Measurements from ENCODE around the gene PARN. TPM values are rescaled to one million over a fixed set of nuclear protein-coding genes. Genes with fewer than 3 reads are reported as not detected.

PARN gene
- total RNA-seq, 2 experiments from 2014 or later: 27.4 to 28.2 TPM

GRCh38 chr16:14456793-14457481 lies 173.1 kb downstream of the PARN start:
- peaks cover 8% of the 10 kb centered on the region for H3K4me1 Mint-ChIP-seq (ENCODE audit: low read depth)
- H3K27me3 Mint-ChIP-seq: no peaks in the 10 kb centered on the region
- ATAC-seq (ENCODE audit: poor library complexity): no peak
- no peak overlapping the region for H3K4me3 Mint-ChIP-seq
- H3K36me3 Mint-ChIP-seq (ENCODE audit: low read depth): peaks cover 29% of the 10 kb centered on the region
- H3K27ac ChIP-seq (ENCODE audit: low read depth in 1 of 2, low read length in 2 of 2): no peak overlapping the region
- TF ChIP-seq, protein P1, sequence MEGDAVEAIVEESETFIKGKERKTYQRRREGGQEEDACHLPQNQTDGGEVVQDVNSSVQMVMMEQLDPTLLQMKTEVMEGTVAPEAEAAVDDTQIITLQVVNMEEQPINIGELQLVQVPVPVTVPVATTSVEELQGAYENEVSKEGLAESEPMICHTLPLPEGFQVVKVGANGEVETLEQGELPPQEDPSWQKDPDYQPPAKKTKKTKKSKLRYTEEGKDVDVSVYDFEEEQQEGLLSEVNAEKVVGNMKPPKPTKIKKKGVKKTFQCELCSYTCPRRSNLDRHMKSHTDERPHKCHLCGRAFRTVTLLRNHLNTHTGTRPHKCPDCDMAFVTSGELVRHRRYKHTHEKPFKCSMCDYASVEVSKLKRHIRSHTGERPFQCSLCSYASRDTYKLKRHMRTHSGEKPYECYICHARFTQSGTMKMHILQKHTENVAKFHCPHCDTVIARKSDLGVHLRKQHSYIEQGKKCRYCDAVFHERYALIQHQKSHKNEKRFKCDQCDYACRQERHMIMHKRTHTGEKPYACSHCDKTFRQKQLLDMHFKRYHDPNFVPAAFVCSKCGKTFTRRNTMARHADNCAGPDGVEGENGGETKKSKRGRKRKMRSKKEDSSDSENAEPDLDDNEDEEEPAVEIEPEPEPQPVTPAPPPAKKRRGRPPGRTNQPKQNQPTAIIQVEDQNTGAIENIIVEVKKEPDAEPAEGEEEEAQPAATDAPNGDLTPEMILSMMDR (IDR thresholded peaks at IDR 0.05): no peak
- POLR2A ChIA-PET: no interaction called here
- intact Hi-C loops (cut with DNase I, micrococcal nuclease): no loop called here
- H3K27me3 ChIP-seq (ENCODE audit: control insufficient read depth in 1 of 2, insufficient read depth in 2 of 2, low read length in 2 of 2): no peaks in the 10 kb centered on the region
- H3K9me3 Mint-ChIP-seq: no peaks in the 10 kb centered on the region
- H3K27ac Mint-ChIP-seq: no peak overlapping the region
- no peaks in the 10 kb centered on the region for H3K4me1 ChIP-seq (ENCODE audit: insufficient read depth, low read length)
- H3K4me3 ChIP-seq (ENCODE audit: low read length): no peak overlapping the region
- no peak for DNase-seq
- CTCF ChIA-PET: no interaction called here
- no peaks in the 10 kb centered on the region for H3K36me3 ChIP-seq (ENCODE audit: insufficient read depth, low read length)
- H3K9me3 ChIP-seq (ENCODE audit: control insufficient read depth in 1 of 2, insufficient read depth in 1 of 2, low read length in 2 of 2): no peaks in the 10 kb centered on the region

GRCh38 chr16:14455573-14455972 lies 174.5 kb downstream of the PARN start:
- intact Hi-C loops (cut with DNase I, micrococcal nuclease): no loop called here

DNA sequence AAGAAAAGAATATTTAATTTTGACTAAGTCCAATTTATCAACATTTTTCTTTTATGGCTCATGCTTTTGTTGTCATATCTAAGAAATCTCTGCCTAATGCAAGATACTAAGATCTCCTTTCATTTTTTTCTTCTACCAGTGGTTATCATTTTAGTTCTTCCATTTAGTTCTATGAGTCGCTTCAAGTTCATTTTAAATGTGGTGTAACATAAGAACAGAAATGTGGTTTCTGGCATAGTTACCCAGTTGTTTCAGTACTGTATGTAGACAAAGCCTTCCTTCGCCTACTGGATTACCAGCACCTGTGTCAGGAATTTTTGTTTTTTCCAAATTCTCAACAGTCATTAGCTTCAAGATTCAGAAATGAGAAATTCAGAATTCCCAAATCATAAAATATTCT lies 175.7 kb downstream of the PARN start:
- no peak overlapping the region for H3K27ac ChIP-seq (ENCODE audit: low read depth in 1 of 2, low read length in 2 of 2)
- ATAC-seq (ENCODE audit: poor library complexity) (no peak), DNase-seq (no peak)
- Mint-ChIP-seq H3K36me3 (ENCODE audit: low read depth) (peaks cover 9% of the 10 kb centered on the region), H3K4me1 (ENCODE audit: low read depth) (no peaks in the 10 kb centered on the region), H3K4me3 (no peak overlapping the region), H3K27me3 (no peaks in the 10 kb centered on the region), H3K9me3 (no peaks in the 10 kb centered on the region), H3K27ac (no peak overlapping the region)
- H3K9me3 ChIP-seq (ENCODE audit: control insufficient read depth in 1 of 2, insufficient read depth in 1 of 2, low read length in 2 of 2): no peaks in the 10 kb centered on the region
- ChIA-PET POLR2A (no interaction called here), CTCF (no interaction called here)
- no peak overlapping the region for H3K4me3 ChIP-seq (ENCODE audit: low read length)
- intact Hi-C loops (cut with DNase I, micrococcal nuclease): no loop called here
- H3K27me3 ChIP-seq (ENCODE audit: control insufficient read depth in 1 of 2, insufficient read depth in 2 of 2, low read length in 2 of 2): no peaks in the 10 kb centered on the region
- H3K4me1 ChIP-seq (ENCODE audit: insufficient read depth, low read length): no peaks in the 10 kb centered on the region
- no peaks in the 10 kb centered on the region for H3K36me3 ChIP-seq (ENCODE audit: insufficient read depth, low read length)
- TF ChIP-seq, protein P1 (IDR thresholded peaks at IDR 0.05): no peak

More at GRCh38 chr16:14455573-14455972, 174.5 kb downstream of the PARN start:
- Histone ChIP-seq H3K4me3 (ENCODE audit: low read length) (no peak overlapping the region), H3K36me3 (ENCODE audit: insufficient read depth, low read length) (no peaks in the 10 kb centered on the region), H3K27ac (ENCODE audit: low read depth in 1 of 2, low read length in 2 of 2) (no peak overlapping the region), H3K9me3 (ENCODE audit: control insufficient read depth in 1 of 2, insufficient read depth in 1 of 2, low read length in 2 of 2) (no peaks in the 10 kb centered on the region), H3K4me1 (ENCODE audit: insufficient read depth, low read length) (no peaks in the 10 kb centered on the region), H3K27me3 (ENCODE audit: control insufficient read depth in 1 of 2, insufficient read depth in 2 of 2, low read length in 2 of 2) (no peaks in the 10 kb centered on the region)
- no peaks in the 10 kb centered on the region for H3K9me3 Mint-ChIP-seq
- POLR2A ChIA-PET: no interaction called here
- peaks cover 15% of the 10 kb centered on the region for H3K36me3 Mint-ChIP-seq (ENCODE audit: low read depth)
- ATAC-seq (ENCODE audit: poor library complexity) (no peak), DNase-seq (no peak)
- no peak overlapping the region for H3K27ac Mint-ChIP-seq
- TF ChIP-seq, protein P1 (IDR thresholded peaks at IDR 0.05): no peak
- H3K4me3 Mint-ChIP-seq: no peak overlapping the region
- no peaks in the 10 kb centered on the region for H3K4me1 Mint-ChIP-seq (ENCODE audit: low read depth)
- CTCF ChIA-PET: interaction anchor here (0.6 kb wide), 1 partner anchor 130 kb away, joined by 3 read pairs; no protein-coding TSS in a partner anchor
- H3K27me3 Mint-ChIP-seq: no peaks in the 10 kb centered on the region

Measured in CD4-positive, alpha-beta T cell (primary cell).